ENCODE data around the gene C6orf62. TPM values are rescaled to one million over a fixed set of nuclear protein-coding genes. Genes with fewer than 3 reads are reported as not detected.
A peak's percentile ranks its signal among the peaks of the same experiment; 100 is the strongest.

C6orf62 gene
- total RNA-seq, 1 experiment from 2014 or later = 128 TPM

DNA sequence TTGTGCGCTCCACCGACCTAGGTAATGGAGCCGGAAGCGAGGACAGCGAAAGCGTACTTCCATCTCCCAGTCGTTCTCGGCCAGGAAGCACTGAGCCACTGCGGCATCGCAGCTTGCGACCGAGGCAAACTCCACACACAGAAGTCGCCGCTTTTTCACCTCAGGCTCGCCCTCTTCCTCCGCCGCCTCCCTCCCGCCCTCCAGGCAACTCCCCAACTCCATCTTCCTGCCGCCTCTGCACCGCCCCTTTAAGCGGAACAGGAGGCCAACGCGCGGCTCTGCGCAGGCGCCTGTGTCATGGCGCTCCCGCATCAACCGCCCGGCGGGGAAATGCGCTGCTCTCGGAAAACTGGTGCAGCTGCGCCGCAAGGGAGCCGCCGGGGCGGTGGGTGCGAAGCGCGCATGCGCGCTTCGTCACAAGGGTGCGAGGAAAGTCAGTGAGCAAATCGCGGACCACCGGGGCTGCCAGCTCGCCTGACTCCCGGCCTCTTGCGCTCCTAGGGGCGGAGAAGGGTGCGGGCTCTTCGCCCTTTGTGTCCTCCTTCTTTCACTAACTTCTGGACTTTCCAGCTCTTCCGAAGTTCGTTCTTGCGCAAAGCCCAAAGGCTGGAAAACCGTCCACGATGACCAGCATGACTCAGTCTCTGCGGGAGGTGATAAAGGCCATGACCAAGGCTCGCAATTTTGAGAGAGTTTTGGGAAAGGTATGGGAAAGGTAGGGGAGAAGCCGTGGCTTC is 52.1 kb downstream of the C6orf62 start, which contains the start of the genes ACOT13 and TDP2:
ACOT13 (plus strand) TSS at position 437 of the 737 bp plus-strand sequence; CDS start at position 624, 187 bp downstream.
TDP2 (minus strand) TSS at position 259 of the 737 bp plus-strand sequence; CDS start at position 222, 37 bp downstream.
- BruUV-seq (replicated peaks) = no TSS peak
- H3K36me3 ChIP-seq (ENCODE audit: low read depth) = peaks cover 39% of the 10 kb centered on the region
- H3K27ac ChIP-seq = peak within 1 kb of the TSS; percentile 97
- H3F3A ChIP-seq (ENCODE audit: insufficient read depth, low read depth) = peaks cover 27% of the 10 kb centered on the region
- H4K20me1 ChIP-seq (ENCODE audit: insufficient read depth) = no peaks in the 10 kb centered on the region
- no peaks in the 10 kb centered on the region for H3K9me2 ChIP-seq (ENCODE audit: insufficient read depth)
- ChIA-PET CTCF (interaction anchor here (1.0 kb wide), 1 partner anchor 83 kb away, joined by 3 read pairs; no protein-coding TSS in a partner anchor), POLR2A (ENCODE audit: unreplicated experiment) (interaction anchor here (0.6 to 1.0 kb wide), 6 partner anchors 10 to 152 kb away, joined by 3 to 5 read pairs (median 4); no protein-coding TSS in a partner anchor)
- H3K4me1 ChIP-seq (replicated peaks; ENCODE audit: insufficient read depth) = peaks cover 39% of the 10 kb centered on the region
- peak; percentile 87 to 97 for DNase-seq
- peaks cover 66% of the 10 kb centered on the region for H3K79me2 ChIP-seq (ENCODE audit: low read depth)
- intact Hi-C loops (cut with micrococcal nuclease; ENCODE audit: unreplicated experiment) = loop anchor here (1.0 to 2.0 kb wide), 4 partner anchors 21 to 84 kb away; partner anchors contain the start of gene KIAA0319
- peak within 1 kb of the TSS; percentile 97 for H3K4me2 ChIP-seq
- H2AFZ ChIP-seq = peak within 1 kb of the TSS; percentile 92
- TF ChIP-seq EZH2 (IDR thresholded peaks at IDR 0.05; ENCODE audit: low read depth) = no peak
- TF ChIP-seq, protein P1, sequence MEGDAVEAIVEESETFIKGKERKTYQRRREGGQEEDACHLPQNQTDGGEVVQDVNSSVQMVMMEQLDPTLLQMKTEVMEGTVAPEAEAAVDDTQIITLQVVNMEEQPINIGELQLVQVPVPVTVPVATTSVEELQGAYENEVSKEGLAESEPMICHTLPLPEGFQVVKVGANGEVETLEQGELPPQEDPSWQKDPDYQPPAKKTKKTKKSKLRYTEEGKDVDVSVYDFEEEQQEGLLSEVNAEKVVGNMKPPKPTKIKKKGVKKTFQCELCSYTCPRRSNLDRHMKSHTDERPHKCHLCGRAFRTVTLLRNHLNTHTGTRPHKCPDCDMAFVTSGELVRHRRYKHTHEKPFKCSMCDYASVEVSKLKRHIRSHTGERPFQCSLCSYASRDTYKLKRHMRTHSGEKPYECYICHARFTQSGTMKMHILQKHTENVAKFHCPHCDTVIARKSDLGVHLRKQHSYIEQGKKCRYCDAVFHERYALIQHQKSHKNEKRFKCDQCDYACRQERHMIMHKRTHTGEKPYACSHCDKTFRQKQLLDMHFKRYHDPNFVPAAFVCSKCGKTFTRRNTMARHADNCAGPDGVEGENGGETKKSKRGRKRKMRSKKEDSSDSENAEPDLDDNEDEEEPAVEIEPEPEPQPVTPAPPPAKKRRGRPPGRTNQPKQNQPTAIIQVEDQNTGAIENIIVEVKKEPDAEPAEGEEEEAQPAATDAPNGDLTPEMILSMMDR (conservative IDR thresholded peaks at IDR 0.05) = peak; percentile 55; the same call in 1 of the 2 replicates
- H3K4me3 ChIP-seq = peak within 1 kb of the TSS; percentile 98
- H3K9me3 ChIP-seq (ENCODE audit: insufficient read depth, low read depth) = peaks cover 15% of the 10 kb centered on the region
- H3K27me3 ChIP-seq (ENCODE audit: insufficient read depth, low read depth) = no peaks in the 10 kb centered on the region

DNA sequence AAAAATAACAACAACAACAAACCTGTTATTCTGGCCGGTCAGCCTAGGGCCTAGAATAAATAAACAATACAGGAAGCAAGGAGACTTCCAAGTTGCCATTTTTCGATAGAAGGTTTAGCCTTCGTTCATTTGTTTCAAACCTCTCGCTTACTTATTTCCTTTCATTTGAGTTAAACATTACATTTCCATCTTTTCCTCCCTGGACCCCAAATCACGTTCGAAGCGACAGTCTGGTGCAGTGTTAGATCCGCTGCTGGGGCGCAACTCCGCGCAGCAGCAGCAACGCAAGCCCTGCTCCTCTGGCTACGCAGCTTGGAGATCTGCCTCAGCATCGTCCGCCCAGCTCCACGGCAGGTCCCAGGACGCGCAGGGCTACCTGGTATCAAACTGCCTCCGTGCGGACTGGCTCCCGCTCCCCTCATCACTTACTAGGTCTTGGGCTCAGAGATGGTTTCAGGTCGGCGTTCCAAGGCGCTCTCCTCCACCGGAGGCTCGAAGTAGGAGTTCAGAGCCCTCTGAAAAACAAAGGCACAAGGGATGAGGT is 52.8 kb downstream of the C6orf62 start:
- intact Hi-C loops (cut with micrococcal nuclease; ENCODE audit: unreplicated experiment) = loop anchor here (2.0 kb wide), 2 partner anchors 55 to 77 kb away; no protein-coding TSS in a partner anchor
- DNase-seq = peak in 1 of 2 experiments; percentile 24
- Histone ChIP-seq H3K4me3 (peak overlapping the region; percentile 98), H3F3A (ENCODE audit: insufficient read depth, low read depth) (peaks cover 33% of the 10 kb centered on the region), H2AFZ (peak overlapping the region; percentile 92), H3K9me2 (ENCODE audit: insufficient read depth) (no peaks in the 10 kb centered on the region), H3K27me3 (ENCODE audit: insufficient read depth, low read depth) (no peaks in the 10 kb centered on the region), H3K4me1 (replicated peaks; ENCODE audit: insufficient read depth) (peaks cover 45% of the 10 kb centered on the region), H3K9me3 (ENCODE audit: insufficient read depth, low read depth) (peaks cover 11% of the 10 kb centered on the region), H3K36me3 (ENCODE audit: low read depth) (peaks cover 42% of the 10 kb centered on the region), H3K27ac (peak overlapping the region; percentile 97), H3K4me2 (peak overlapping the region; percentile 97), H4K20me1 (ENCODE audit: insufficient read depth) (no peaks in the 10 kb centered on the region), H3K79me2 (ENCODE audit: low read depth) (peaks cover 72% of the 10 kb centered on the region)
- ChIA-PET POLR2A (ENCODE audit: unreplicated experiment) (interaction anchor here (0.6 to 1.0 kb wide), 3 partner anchors 21 to 152 kb away, joined by 4 read pairs; no protein-coding TSS in a partner anchor), CTCF (no interaction called here)
- TF ChIP-seq, protein P1 (conservative IDR thresholded peaks at IDR 0.05) = no peak
- no peak for TF ChIP-seq EZH2 (IDR thresholded peaks at IDR 0.05; ENCODE audit: low read depth)
- TSS peak; percentile 61 for BruUV-seq (replicated peaks)

All from PC-9 (cell line).